Fibroblast of skin of scalp (primary cell): Measurements from ENCODE around the gene NFIX.
A peak's percentile ranks its signal among the peaks of the same experiment; 100 is the strongest.

Experiments used
- DNase-seq: peaks from one replicate; pipeline ENCODE4 v3.0.0-alpha.2; 2013

Gene NFIX

DNA sequence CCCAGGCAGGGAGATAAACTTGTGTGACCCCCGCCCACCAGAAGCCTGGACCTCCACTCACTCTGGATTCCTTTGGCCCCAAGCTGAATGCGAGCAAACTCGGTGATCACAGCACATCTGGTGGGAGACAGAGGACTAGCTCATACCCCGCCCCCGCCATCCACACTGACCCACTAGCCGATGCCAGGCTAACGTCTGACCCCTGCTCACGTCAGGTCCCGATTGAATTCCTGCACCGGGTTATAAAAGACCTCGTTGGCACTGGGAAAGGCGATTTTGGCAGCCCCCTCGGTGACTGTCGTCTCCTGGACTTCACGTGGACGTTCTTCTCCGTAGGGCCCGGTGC is 120.6 kb downstream of the NFIX start:
- DNase-seq = no peak

DNA sequence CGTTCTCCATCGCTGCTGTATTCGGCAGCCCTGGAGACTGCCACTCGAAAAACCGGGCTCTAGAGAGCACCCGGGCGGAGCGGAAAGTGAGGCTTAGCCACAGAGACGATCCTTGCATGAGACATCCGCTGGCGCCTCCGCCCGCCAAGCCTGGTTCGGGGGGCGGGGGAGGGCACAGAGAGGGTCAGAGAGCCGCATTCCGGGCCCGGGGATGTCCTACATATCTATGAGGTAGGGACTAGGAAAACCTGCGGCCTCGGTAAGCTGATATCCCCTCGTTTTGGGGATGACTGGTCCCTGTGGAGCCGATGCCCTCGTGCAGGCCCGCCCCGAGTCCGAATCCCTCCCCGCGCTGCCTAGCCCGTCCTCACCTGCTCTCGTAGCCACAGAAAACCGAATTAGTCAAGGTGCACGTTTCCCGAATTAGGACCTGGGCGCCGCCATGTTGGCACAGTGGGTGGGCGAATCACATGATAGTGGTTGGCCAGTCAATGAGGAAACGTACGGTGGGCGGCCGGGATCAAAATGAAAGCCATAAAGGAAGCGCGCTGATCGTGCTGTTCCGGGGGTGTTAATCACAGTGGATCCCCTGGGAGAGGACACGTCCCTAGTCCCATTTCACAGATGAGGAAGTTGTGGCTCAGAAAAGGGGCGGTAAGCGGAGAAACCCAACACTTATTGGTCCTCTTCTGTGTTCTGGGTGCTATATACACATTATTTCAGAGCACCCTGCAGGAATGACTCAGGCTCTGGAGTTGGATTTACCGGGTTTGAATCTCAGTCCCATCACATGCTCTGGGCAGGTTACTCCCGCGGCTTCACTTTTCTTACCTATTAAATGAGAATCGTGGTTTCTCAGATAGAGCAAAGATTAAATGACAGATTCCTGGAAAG is 121.3 kb downstream of the NFIX start, which contains the start of gene TRMT1:
TSS of gene TRMT1 (minus strand) at position 459 of the 894 bp plus-strand sequence. CDS start at position 118, 341 bp downstream.
- peak; percentile 95 for DNase-seq

GRCh38 chr19:13117176-13117771 is 122.0 kb downstream of the NFIX start:
- DNase-seq = no peak

DNA sequence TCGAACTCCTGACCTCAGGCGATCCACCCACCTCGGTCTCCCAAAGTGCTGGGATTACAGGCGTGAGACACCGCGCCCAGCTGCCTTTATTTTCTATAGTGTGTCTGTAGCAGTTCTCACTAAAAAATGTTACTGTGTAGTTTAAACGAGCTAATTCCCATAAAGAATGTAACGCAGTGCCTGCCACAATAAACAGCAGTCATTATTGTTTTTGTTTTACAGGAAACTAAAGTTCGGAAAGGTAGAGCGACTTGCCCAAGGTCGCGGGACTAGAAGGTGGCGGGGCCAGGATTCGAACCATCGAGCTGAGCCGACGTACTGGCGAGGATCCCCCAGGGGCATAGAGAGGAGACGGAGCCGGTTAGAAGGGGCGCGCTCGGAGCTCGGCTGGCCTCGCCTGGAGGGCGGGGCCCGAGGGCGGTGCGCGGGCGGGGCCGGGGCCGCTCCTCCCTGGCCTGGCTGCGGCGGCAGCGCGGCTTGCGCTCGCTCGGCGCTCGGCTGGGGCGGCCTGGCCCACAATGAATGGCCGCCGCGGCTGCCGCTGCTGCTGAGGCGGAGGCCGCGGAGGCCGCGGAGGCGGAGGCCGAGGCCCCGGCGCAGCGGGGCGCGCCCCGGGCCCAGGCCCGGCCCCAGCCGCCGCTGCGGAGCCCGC is 122.6 kb downstream of the NFIX start, which contains the start of gene NACC1:
TSS of gene NACC1 (plus strand) at position 493 of the 652 bp plus-strand sequence. CDS start 16,944 bp downstream, outside the sequence.
- DNase-seq = peak; percentile 94

DNA sequence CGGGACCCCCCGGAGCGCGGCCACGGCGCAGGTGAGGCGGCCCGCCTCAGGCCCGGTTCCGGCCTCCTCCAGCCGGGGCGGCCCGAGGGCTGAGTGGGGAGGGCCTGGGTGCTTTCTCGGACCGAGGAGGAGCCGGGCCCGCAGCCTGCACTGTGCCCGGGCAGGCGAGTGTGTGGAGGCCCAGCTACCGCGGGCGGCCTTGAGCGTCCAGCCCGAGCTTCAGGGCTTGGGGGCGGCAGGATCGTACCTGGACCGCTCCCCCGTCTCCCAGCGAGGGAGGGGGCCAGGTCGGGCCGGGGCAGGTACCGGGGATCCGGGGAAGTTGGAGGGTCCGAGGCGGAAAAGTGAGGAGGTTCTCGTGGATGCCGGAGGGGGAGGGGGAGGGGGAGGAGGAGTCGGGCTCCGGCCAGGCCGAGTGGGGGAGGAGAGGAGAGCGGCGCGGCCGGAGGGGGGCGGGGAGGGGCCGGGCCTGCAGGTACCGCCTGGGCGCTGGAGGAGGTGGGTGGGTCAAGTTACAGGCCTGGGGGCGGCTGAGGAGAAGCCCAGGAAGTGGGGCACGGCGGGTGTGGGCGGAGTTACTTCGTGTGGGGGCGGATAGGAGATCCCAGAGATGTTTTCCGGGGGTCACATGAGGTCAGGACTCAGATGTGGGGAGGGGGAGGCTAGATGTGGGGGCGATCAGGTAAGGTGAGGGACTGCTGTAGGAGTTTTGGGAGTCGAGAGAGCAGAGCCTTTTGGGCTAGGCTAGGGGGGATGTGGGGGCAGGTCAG is 123.3 kb downstream of the NFIX start:
- peak; percentile 40 for DNase-seq

GRCh38 chr19:13119627-13120026 is 124.4 kb downstream of the NFIX start:
- DNase-seq = no peak

- no peak for DNase-seq
Measured at GRCh38 chr19:13120031-13120430, 124.8 kb downstream of the NFIX start.

GRCh38 chr19:13120817-13121216 is 125.5 kb downstream of the NFIX start:
- DNase-seq = peak; percentile 65

- DNase-seq = no peak
Measured at GRCh38 chr19:13121551-13122274, 126.4 kb downstream of the NFIX start.

- no peak for DNase-seq
Measured at GRCh38 chr19:13122275-13122878, 127.1 kb downstream of the NFIX start.

DNA sequence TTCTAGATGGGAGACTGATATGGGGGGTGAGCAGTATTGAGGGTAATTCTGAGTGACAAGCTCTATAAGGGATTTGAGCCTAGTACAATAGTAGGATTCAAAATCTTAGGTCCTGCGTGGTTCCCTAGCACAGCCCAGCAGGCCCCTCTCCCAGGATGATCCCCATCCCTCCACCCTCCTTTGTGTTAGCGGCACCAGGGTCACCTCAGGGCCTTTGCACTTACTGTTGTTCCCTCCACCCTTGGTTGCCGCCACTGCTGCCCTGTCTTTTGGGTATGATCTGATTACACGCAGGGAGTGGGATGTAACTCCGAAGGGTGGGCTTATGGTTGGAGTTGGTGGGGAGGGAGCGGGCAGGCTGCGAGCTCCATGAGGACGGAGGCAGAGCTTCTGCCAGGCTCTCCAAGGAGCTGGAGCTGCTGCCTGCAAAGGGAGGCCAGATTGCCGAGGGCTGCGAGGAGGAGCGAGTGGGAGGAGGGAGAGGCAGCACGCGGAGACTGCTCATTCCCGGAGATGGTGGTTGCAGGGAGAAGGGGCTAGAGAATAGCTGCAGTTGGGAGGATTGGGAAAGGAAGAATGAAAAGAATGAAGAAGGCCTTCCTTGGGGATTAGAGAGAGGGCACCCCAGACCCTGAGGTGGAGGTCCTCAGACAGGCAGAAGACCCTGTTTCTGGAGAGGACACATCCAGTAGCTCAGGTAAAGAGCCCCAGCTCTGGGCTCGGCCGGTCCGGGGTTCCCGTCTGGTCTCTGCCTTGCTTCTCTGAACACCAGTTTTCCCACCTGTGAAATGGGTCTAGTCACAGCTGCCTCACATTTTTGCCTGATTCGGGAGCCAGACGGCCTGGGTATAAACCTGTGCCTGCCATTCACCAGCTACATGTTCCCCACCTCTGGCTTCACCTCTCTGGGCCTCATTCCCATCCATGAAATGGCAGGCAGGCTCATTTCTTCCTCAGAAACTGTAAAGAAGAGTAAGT is 128.0 kb downstream of the NFIX start:
- DNase-seq = no peak

DNA sequence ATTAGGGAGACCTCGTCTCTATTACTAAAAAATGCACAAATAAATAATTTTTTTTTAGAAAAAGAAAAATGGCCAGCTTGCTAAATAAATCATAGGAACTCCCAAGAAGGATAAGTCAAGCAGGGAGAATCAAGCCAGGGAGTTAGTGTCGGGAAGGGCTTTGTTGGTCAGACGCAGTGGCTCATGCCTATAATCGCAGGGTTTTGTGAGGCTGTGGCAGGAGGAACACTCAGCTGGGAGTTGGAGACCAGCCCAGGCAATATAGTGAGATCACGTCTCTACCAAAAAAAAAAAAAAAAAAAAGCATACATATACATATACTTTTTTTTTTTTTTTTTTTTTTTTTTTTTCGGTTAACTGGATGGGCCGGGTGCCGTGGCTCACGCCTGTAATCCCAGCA is 131.8 kb downstream of the NFIX start:
- DNase-seq = no peak

- no peak for DNase-seq
Measured at GRCh38 chr19:13127811-13128575, 132.7 kb downstream of the NFIX start.

- no peak for DNase-seq
Measured at GRCh38 chr19:13128583-13128982, 133.3 kb downstream of the NFIX start.

DNA sequence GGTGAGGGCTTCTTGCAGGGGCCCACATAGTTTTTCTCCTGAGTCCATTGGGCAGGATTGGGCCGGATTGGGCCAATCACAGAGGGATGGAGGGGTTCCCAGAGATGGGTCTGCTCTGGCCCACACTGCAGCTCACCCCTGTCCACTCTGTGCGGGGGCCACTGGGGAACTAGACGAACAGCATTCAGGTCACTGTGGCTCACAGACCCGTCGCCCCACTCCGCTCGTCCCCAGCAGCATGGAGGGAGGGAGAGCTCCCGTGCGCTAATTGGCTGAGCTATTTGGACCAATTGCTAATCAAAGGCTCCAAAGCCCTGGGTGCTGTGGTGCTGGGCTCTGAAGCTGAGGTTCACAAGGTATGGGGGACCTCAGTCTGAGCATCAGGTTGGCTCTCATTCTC is 134.1 kb downstream of the NFIX start:
- no peak for DNase-seq

DNA sequence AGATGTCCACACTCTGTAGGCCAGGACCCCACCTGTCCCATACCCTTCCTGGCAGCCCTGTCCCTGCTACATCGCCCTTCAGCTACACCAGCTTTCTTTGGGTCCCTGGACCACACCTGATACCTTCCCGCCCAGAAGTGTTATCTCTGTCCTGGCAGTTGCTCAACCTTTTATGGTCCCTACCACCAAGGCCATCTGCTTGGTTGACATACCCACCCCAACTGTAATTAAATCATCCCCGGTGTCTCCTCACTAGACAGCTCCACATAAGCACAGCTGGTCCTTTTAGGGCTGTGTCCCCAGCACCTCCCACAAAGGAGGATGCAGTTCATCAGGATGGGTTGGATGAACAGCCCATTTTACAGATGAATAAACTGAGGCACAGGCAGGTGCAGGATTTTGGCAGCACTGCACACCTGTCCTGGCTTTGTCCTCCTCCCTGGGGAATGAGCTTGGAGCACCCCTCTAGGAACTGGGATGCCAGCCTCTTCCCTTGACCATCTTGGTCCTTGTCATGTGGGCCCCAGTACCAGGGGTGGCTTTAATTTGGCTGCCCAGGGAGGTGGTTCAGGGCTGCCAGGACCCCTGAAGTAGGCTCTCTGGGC is 135.7 kb downstream of the NFIX start:
- no peak for DNase-seq

DNA sequence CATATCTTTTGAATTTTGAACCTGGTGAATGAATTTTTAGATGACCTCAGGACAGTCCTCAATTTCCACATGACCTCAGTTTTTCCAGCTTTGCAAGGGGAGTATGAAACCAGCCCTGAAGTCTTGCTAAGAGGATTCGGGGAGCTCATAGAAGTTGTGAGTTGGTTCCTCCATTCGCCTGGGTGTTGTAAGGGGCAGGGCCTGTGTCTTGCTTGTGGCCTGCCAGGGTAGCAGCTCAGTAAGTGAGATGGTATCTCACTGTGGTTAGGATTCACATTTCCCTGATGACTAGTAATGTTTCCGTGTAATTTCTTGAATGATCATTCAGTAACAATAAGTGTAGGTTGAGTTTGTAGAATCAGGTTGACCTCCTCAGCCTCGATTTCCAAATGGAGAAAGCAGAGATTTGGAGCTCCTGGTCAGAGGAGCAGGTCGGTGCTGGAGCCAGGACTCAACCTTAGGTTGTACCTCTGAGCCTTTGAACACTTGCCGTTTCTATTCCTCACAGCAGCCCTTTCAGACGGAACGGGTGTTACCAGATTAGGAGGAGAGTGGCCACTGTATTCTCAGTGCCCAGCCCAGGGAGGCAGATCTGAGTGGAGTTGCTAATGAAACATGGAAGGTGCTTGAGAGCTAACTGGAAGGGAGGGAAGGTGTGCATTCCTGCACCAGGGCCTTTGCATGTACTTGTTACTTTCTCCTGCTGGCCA is 137.4 kb downstream of the NFIX start:
- peak; percentile 60 for DNase-seq

DNA sequence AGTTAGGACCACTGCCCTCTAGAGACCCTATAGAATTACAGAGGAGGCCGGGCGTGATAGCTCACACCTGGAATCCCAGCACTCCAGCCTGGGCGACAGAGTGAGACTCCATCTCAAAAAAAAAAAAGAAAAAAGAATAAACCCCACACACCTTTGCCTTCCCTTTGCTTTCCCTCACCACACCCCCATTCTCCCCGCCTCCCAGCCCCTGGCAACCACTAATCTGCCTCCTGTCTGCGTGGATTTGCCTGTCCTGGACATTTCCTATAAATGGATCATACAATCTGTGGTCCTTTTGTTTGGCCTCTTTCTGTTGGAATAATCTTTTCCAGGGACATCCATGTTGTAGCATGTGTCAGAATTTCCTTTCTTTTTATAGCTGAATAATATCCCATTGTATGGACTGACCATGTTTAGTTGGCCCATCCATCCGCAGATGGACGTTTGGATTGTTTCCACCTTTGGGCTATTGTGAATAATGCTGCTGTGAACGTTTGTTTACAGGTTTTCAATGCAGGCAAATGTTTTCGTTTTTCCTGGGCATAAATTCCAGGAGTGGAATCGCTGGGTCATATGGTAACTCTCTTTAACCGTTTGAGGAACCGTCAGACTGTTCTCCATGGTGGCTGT is 138.1 kb downstream of the NFIX start:
- DNase-seq = no peak
